Tibial nerve (tissue), 3 donors: ENCODE data around the gene CUL3.

ENCODE experiments used
- POLR2A ChIP-seq, 2 donors: fragments of 450-650 bp; IDR thresholded peaks; one replicate each; pipeline ENCODE4 v1.6.1; 2017; ENCODE audit warnings: antibody characterized with exemption in 2 of 2, mild to moderate bottlenecking in 2 of 2, moderate library complexity in 2 of 2
- TF ChIP-seq, protein P1 (sequence below), 5 experiments: fragments of 200-600 bp in 3 of 5; fragments of 450-650 bp in 2 of 5; sonication (generic) in 3 of 5; IDR thresholded peaks; one replicate each; pipeline ENCODE4 v1.5.1; 2016 to 2019; ENCODE audit warnings: antibody characterized with exemption in 5 of 5, mild to moderate bottlenecking in 3 of 5, moderate library complexity in 2 of 5

DNA sequence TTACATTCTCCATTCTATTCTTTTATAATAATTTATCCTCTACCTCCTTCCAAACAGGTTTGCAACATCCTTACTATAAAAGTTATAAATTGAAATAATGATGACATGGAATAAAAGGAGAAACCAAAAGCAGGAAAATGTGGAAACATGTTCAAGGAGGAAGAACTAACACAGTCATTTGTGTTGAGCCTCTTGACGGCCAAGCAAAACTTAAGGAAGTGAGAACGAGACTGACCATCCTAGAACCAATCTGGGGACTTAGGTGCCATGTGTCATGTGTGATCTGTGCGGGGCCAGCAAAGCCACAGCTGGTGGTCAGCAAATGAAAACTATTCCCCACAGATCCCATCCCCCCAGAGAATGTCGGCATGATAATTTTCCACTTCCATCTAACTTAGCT, 157.7 kb downstream of the CUL3 start:
- TF ChIP-seq POLR2A (IDR thresholded peaks at IDR 0.05): no peak
- TF ChIP-seq, protein P1, sequence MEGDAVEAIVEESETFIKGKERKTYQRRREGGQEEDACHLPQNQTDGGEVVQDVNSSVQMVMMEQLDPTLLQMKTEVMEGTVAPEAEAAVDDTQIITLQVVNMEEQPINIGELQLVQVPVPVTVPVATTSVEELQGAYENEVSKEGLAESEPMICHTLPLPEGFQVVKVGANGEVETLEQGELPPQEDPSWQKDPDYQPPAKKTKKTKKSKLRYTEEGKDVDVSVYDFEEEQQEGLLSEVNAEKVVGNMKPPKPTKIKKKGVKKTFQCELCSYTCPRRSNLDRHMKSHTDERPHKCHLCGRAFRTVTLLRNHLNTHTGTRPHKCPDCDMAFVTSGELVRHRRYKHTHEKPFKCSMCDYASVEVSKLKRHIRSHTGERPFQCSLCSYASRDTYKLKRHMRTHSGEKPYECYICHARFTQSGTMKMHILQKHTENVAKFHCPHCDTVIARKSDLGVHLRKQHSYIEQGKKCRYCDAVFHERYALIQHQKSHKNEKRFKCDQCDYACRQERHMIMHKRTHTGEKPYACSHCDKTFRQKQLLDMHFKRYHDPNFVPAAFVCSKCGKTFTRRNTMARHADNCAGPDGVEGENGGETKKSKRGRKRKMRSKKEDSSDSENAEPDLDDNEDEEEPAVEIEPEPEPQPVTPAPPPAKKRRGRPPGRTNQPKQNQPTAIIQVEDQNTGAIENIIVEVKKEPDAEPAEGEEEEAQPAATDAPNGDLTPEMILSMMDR (IDR thresholded peaks at IDR 0.05): no peak
